ENCODE data around the gene MATR3.

MATR3 gene

DNA sequence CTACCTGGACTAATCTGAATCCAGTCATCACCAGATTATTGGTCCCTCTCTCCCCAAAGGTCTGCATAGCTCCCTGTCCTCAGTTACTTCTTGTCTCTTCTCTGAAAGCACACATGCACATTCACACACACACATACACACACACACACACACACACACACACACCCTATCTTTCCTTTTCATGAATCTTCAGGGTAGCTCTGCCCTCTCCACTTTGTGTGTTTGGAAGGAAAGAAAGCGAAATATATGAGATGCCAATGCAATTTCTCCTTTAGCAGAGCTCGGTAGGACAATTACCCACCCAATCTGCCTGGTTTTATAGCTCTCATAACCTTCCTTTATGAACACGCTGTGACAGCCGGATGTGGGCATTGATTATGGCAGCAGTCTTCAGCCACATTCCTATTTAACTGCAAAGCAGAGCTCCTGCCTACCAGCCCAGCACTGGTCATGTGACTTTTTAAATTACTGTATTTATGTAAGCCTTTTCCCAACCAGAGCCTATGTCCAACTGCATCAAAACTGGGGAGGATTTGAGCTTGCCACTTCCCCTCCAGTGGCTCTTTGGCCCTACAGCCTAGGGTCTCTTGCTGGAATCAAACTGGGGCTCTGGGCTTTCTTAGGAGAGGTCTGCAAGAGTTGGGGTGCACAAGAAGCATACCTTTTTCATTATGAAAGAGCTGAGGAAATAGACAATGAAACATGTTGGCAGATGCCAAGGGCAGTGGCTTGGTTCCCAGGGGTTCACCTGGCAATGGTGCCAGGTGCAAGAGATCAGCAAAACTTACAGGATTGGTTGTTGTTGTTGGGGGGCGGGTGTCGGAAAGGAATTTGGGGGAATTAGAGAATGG, 20.8 kb upstream of the MATR3 start:
- no peak for DNase-seq (ENCODE audit: low read depth in 2 of 2)

DNA sequence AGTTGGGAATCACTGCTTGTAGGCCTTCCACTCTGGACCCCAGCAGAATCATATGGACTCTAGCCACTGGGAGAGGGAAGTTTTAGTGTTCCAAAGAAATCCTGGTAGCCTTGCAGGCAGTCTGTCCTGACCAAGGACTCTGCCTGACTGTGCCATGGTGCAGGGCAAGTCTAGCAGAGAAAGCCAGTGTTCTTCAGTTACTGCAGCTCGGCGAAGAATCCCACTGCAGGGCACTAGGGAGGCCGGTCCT, 20.3 kb upstream of the MATR3 start:
- DNase-seq (ENCODE audit: low read depth in 2 of 2), result no peak

DNA sequence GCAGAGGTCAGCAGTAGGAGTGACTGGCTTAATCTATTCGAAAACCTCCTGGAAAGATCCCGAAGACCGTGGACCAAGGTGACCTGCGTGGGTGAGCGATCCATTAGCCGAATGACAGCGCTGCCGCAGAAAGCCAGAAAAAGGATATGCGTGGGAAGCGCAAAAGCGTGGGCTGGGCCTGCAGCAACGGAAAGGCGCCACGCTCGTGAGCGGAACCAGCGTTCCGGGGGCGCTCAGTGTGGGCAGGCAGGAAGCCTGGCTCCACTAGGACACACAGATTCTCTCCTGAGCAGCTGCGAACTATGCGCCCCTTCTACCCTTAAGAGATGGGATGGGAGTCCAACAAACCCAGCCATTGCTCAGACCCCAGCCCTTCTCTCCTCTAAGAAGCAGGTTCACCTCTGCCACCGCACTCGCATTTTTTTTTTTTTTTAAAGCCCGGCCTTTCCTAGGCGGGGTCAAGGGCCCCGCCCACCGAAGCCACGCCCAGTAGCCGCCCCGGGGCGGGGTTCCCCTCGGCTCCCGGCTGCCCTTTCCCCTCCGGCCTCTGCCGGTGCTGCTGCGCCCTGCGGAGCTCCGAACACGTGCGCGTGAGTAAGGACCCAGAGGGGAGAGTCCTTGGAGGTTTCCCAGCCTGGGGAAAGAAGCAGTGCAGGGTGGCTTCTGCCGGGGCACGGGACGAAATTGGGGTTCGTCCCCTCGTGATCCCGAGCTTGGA, 19.8 kb upstream of the MATR3 start:
- DNase-seq (ENCODE audit: low read depth in 2 of 2), result peak; percentile 83 to 85

DNA sequence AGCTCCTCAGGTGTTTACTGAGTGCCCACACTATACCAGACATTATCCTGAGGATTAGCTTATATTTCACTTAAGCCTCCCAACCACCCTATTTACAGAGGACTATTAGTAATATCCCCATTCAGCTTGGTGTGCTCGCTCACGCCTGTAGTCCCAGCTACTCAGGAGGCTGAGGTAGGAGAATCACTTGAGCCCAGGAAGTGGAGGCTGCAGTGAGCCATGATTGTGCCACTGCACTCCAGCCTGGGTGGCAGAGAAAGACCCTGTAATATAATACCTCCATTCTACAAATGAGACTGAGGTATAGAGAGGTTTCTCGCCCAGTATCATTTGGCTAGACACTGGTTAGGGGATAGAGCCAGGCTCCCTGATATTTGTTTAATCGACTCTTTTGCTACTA, 18.0 kb upstream of the MATR3 start:
- DNase-seq (ENCODE audit: low read depth in 2 of 2), result no peak

DNA sequence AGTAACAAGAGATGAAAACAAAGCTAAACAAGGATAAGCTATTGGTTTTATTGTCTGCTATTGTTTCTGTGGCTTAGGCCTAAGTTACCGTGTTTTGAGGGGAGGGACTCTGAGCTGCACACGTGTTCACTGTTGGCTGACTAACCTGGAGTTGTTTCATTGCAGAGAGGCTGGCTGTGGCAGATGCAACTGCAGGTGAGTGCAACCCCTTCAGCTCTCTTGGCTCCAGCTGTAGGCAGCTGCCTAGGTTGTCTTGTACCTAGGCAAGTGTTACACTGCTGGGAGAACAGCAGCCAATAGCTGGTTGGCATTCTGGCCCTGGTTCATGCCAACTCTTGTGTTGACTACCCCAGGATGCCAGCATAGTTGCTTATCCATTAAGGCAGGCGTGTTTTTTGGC, 17.6 kb upstream of the MATR3 start:
- no peak for DNase-seq (ENCODE audit: low read depth in 2 of 2)

DNA sequence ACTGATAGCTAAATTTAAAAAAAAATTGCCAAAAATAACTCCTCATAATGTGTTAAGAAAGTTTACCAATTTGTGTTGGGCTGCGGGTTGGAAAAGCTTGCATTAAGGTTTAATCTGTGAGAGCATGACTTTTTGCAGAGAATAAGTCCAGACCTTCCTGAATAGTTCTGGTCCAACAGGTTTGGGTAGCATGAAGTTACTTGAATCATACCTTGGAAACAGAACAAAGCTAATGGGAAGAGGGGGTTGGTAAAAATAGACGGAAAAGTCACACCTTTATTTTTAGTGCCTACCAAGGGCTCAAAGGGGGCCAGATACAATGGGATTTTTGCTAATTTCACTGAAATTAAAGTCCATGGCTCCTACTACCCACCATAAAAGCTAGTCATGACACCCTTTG, 17.1 kb upstream of the MATR3 start:
- DNase-seq (ENCODE audit: low read depth in 2 of 2), result no peak

DNA sequence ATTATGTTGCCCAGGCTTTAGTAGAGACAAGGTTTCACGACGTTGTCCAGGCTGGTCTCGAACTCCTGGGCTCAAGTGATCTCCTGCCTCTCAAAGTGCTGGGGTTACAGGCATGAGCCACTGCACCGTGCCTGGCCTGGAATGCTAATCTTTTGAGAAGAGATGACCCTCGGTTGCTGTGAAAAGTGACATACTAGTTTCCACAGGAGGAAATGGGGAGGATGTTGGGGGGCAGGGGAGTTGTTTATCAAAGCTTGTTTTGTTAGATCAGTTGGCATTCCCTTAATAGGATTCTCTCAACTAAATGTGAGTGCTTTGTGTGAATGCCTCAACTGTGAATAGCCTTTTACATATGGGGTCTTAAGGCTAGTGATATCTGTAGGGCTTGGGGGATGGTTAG, 16.4 kb upstream of the MATR3 start:
- DNase-seq (ENCODE audit: low read depth in 2 of 2), result no peak

DNA sequence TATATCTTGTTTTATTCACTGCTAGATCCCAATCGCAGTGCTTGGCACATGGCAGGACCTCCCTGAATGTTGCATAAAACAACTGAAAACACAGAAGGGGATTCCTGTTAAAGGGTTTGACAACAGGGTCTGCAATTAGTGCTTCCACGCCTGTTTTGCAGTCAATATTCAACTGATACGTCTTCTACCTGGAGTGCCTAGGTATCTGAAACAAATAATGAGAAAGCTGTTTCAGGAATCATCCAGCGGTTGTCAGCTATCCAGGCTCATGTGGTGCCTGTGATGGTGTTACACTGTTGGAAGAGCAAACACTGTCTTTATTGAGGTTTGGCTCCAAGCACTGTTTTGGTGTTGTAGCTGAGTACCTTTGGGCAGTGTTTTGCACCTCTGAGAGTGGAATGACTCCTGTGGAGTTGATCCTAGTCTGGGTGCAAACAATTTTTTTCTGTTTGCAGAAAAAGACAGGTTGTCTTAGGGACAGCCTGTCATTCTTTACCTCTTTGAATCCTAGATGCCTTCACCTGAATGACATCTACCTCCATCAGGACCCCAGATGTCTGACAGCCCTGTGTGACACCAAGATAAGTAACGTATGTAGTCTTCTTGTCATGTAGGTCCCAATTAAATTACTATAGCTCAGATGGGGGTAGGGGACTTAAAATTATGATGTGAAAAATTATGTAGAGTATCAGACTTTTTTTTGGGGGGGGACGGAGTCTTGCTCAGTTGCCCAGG, 14.8 kb upstream of the MATR3 start:
- DNase-seq (ENCODE audit: low read depth in 2 of 2), result no peak

DNA sequence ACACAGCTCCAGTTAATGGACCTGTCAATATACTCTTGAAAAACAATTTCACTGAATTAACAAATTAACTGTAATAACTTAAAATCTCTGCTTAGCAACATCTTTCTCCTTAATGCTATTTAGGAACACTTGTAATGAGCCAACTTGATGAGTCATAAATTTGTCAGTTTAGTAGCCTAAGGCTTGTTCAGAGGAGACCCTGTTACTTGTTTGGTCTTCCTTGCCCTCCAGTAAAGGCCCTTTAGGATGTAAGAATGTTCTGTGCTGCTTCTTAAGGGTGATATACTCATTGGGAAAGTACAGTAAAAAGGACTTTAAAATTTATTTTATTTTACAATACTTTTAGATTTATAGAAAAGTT, 11.4 kb upstream of the MATR3 start:
- no peak for DNase-seq (ENCODE audit: low read depth in 2 of 2)

DNA sequence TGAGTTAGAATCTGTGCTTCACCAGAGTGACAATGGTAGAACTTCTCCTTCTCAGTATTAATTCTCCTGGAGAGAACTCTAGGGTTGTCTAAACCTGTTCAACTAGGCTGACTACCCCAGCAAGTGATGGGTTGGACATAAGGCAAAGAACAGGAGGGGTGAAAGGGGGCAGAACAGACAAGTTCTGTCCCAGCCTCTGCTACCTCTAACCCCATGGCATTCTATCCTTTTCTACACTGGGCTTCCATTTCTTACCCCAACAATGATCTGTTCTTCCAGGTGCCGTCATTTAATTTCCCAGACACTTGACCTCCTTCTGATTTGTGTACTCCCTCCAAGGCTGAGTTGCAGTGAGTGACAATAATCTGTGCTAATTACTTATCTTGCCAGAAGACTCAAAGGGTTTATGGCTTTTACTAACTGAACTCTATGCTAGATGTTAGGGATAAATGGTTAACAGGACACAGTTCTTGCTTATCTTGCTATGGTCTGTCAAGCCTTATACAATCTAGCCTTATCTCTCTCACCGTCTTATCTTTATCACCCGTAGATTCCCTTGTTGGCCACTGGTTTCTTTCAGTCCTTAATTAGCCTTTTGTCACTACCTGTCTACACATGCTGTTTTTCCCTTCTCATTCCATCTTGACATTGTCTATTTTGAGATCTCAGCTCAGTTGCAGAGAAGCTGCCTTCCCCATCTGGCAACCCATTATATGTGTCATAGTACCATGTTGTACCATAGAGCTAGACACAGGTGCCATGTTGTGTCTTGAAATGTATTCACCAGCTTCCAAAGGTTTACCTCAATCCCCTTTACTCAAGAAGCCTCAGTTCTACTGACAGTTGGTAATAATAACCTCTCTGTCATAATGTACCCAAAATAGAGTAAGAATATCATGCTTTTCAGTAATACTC, 10.0 kb upstream of the MATR3 start:
- DNase-seq (ENCODE audit: low read depth in 2 of 2), result no peak

DNA sequence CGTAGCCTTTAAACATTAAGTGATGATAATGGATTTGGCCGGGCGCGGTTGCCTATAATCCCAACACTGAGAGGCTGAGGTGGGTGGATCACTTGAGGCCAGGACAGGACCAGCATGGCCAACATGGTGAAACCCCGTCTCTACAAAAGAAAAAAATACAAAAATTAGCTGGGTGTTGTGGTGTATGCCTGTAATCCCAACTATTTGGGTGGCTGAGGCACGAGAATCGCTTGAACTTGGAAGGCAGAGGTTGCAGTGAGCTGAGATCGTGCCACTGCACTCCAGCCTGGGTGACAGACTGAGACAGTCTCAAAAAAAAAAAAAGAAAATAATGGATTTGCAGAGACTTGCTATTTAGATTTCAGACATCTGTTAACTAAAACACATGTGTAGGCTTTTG, 9.2 kb upstream of the MATR3 start:
- no peak for DNase-seq (ENCODE audit: low read depth in 2 of 2)

DNA sequence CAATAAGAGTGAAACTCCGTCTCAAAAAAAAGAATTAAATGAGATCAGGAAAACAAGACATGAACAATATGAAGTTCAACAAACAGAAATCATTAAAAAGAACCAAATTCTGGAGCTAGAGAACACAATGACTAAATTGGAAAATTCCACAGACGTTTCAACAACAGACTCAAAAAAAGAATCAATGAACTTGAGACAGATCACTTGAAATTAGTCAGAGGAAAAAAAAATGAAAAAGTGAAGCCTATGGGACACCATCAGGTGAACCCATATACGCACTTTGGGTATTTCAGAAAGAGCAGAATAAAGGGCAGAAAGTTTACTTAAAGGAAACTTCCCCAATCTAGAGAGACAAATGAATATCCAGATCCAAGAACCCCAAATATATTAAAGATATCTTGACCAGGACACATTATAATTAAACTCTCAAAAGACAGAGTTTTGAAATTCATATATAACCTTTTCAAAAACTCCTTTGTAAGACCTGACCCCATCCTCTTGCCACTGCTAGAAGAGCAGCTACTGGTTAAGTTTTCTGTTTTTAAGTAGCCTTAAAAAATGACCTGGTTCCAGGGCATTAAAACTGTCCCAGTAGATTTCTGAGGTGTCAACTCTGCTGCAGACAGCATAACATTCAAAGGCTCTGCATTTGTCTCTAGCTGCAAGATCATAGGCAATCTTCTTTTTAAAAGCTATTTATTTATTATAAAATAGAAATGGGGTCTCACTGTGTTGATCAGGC, 7.7 kb upstream of the MATR3 start:
- no peak for DNase-seq (ENCODE audit: low read depth in 2 of 2)

DNA sequence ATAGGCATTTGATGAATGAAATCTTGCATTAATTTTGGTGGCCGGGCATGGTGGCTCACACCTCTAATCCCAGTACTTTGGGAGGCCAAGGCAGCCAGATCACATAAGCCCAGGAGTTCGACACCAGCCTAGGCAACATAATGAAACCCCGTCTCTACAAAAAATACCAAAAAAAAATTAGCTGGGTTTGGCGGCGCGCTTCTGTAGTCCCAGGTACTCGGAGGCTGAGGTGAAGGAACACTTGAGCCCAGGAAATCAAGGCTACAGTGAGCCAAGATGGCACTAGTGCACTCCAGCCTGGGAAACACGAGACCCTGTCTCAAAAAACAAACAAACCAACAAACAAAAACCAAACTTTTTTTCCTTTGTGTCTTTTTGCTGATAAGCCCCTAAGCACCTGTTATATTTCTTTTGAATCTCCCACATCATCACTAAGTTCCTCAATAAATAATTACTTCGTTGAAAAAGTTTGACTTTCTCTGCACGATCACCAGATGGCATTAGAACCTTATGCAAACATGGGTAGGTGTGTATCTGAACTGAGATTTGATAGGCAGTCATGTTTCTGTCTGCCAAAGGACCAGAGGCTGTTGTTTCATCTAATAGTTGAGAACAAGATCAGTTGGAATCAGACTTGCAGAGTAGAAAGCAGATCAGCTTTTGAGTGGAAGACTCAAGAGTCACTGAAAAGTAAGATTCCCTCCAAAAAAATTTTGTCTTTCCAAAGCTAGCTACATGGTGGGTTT, 5.5 kb upstream of the MATR3 start:
- DNase-seq (ENCODE audit: low read depth in 2 of 2), result no peak

DNA sequence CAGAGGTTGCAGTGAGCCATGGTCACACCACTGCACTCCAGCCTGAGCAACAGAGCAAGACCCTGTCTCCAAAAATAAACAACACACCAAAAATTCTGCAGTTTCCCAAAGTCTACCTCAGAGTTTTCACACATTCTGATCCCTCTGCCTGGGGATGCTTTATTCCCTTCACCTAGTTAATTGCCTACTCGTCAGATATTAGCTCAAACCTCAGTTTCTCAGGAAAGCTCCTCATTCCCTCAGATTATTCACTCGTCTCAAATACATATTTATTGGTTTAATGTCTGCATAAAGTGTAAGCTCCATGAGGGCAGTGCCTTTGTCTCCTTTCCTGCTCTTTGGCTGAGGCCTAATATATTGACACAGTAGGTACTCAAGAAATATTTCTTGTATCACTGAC, 2.5 kb upstream of the MATR3 start:
- no peak for DNase-seq (ENCODE audit: low read depth in 2 of 2)

DNA sequence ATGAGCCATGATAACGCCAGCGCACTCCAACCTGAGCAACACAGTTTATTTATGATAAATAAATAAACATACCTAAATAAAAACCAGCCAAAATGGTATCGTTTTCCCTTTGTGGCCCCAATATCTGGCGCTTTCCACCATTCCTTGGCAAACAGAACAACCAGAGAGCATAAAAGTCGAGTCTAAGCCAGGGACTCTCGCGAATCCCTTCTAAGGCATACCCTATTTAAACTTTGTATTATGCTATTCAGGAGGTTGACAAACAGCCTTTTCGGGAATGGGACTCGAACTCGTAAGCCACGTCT, 386 bp upstream of the MATR3 start:
- no peak for DNase-seq (ENCODE audit: low read depth in 2 of 2)

DNA sequence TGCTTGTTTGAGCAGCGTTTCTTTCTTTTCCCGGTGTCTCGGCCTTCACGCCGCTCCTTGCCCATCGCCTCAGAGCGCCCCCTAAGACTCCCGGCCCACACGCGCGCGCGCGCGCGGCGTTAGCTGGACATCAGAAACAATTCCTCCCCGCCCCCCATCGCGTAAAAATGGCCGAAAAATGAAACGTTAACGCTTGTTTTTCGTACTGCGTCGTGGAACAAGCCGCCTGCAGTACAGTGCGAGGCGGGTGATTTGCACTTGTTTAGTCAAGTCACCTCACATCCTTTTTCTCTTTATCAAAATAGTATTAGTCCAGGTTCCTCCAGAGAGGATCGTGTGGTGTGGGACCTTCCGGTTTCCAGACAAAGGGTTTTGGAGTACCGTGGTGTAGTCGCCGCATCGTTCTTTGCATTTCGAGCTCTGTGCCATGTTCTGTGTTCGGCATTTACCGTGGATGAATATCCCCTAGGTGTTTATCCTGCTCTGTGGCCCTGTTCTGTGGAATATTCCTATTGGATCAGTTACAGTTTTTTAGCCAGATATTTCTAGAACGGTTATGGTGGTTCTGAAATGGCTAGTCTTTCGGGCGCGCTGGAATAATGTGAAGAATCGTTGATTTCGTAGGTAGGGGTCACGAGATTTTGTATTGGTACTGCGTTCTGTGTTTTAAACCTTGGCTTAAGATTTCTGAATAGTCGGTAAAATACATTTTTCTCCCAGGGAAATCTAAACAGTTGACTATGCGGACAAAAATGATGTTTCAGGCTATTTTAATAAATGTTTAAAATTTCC, 1.0 kb downstream of the MATR3 start:
- peak; percentile 44 to 46 for DNase-seq (ENCODE audit: low read depth in 2 of 2)

DNA sequence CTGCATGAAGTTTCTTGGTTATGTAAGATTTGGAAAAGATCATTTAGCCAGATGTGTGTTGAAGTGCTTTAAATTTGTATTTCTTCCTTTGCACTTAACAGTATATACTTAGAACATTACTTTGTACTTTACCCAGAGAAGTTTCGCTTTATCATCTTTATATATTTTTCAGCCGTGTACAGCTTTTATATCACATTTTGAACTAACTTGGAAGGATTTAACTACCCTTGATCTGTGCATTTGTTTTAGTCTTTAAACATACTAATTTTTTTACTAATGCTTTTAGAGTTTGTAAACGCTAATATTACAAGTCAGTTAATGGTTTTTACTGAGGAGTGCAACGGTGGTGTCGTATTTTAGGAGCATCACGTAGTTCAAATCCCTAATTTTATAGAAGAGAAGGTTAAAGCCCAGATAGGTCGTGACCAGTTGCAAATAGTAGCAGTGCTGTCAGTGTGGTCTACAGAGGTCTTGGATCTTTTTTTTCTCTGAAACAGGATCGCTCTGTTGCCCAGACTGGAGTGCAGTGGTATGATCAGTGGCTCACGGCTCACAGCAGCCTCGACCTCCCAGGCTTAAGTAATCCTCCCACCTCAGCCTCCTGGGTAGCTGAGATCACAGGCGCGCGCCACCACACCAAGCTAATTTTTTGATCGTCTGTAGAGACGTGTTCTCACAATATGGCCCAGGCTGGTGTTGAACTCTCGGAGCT, 2.0 kb downstream of the MATR3 start:
- DNase-seq (ENCODE audit: low read depth in 2 of 2), result no peak

DNA sequence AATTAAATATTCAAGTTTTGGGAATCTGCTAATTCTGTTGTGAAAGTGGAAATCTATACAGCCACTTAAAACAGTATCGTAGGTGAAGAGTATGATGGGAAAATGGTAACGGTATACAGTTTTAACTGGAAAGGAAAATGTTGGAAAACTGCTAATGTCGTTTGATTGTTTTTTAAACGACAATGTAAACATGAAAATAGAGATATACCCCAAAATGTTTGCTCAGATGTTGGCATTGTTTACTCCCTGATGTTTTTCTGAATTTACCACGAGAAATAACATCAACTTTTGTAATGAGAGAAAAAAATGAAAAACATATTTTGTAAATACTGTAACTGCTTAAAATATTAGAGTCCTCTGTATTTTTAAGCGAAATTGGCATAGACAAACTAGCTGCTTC, 2.7 kb downstream of the MATR3 start:
- DNase-seq (ENCODE audit: low read depth in 2 of 2), result no peak

DNA sequence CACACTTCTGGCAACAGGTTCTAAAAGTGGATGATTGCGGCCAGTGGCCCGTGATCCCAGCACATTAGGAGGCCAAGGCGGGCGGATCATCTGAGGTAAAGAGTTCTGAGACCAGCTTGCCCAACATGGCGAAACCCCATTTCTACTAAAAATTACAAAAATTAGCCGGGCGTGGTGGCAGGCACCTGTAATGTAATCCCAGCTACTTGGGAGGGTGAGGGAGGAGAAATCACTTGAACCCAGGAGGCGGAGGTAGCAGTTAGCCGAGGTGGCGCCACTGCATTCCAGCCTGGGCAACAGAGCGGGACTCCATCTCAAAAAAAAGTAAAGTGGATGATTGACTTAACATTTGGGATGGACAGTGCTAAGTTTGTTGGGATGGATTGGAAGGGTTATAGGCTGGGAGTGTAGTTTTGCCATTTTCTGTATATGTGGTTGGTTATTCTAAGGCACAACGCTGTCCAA, 3.4 kb downstream of the MATR3 start:
- DNase-seq (ENCODE audit: low read depth in 2 of 2), result no peak

Data from stimulated activated CD4-positive, alpha-beta T cell treated with anti-CD3 and anti-CD28 coated beads, Interleukin-4, amount 100 ng/mL, for 48 hours (primary cell).